K562 (cell line): Measurements from ENCODE around the gene NAA38. TPM values are rescaled to one million over a fixed set of nuclear protein-coding genes. Genes with fewer than 3 reads are reported as not detected.
A peak's percentile ranks its signal among the peaks of the same experiment; 100 is the strongest.

ENCODE experiments used
- ATF4 ChIP-seq: fragments of 450-650 bp; formaldehyde crosslinking; IDR thresholded peaks from 2 replicates; pipeline ENCODE4 v1.4.0; 2022; ENCODE audit warnings: mild to moderate bottlenecking, moderate library complexity
- ELF1 ChIP-seq: fragments of 200-800 bp; sonication (Bioruptor generic); IDR thresholded peaks from 2 replicates; pipeline ENCODE4 v1.6.1; 2016; ENCODE audit warnings: missing genetic modification characterization, missing compliant biosample characterization
- GTF3C2 ChIP-seq: IDR thresholded peaks from 3 replicates; pipeline ENCODE4 v1.6.1; 2011; ENCODE audit warnings: borderline replicate concordance, mild to moderate bottlenecking, moderate library complexity; ENCODE audit not compliant: insufficient read length; ENCODE audit errors: extremely low read depth
- HMG20B ChIP-seq: fragments of 250-450 bp; sonication (Bioruptor Pico); IDR thresholded peaks from 2 replicates; pipeline ENCODE4 v1.5.0; 2021; ENCODE audit warnings: mild to moderate bottlenecking
- MAFK ChIP-seq: IDR thresholded peaks from 2 replicates; pipeline ENCODE4 v1.6.1; 2011; ENCODE audit warnings: low read length, improper control_type of control experiment
- MTA2 ChIP-seq: fragments of 450-650 bp; IDR thresholded peaks from 2 replicates; pipeline ENCODE4 v1.6.1; 2016; ENCODE audit warnings: low read depth
- NR0B1 ChIP-seq: fragments of 450-650 bp; IDR thresholded peaks from one replicate; pipeline ENCODE4 v1.6.1; 2018; ENCODE audit warnings: mild to moderate bottlenecking, moderate library complexity; ENCODE audit not compliant: partially characterized antibody
- NR2F6 ChIP-seq: fragments of 450-650 bp; formaldehyde crosslinking; IDR thresholded peaks from 2 replicates; pipeline ENCODE4 v1.4.0; 2020; ENCODE audit warnings: mild to moderate bottlenecking
- POLR2A ChIP-seq: fragments of 450-650 bp; conservative IDR thresholded peaks from 2 replicates; pipeline ENCODE4 v1.6.1; 2016
- RNF219 ChIP-seq: fragments of 250-450 bp; sonication (Bioruptor Pico); IDR thresholded peaks from 2 replicates; pipeline ENCODE4 v1.5.0; 2022; ENCODE audit warnings: mild to moderate bottlenecking
- SMAD1 ChIP-seq: fragments of 150-350 bp; IDR thresholded peaks from 2 replicates; pipeline ENCODE4 v1.6.1; 2014; ENCODE audit warnings: low read length, low read depth; ENCODE audit not compliant: partially characterized antibody
- SRF ChIP-seq, 2 experiments: fragments of 250-450, 450-650 bp in 1 of 2; sonication (Bioruptor Pico) in 1 of 2; sonication (generic) in 1 of 2; formaldehyde crosslinking; IDR thresholded peaks; 2 replicates each; pipeline versions ENCODE4 v1.5.0 to v1.5.1; 2020 to 2022; ENCODE audit warnings: mild to moderate bottlenecking in 1 of 2, missing genetic modification reagents in 1 of 2
- TFAP4 ChIP-seq: sonication (generic); formaldehyde crosslinking; IDR thresholded peaks from 2 replicates; pipeline ENCODE4 v1.8.0; 2022; ENCODE audit warnings: missing genetic modification reagents, mild to moderate bottlenecking, moderate library complexity, borderline replicate concordance
- ZBTB43 ChIP-seq: sonication (generic); formaldehyde crosslinking; IDR thresholded peaks from 2 replicates; pipeline ENCODE4 v1.8.0; 2023; ENCODE audit warnings: mild to moderate bottlenecking, missing genetic modification reagents
- ZNF384 ChIP-seq: IDR thresholded peaks from 2 replicates; pipeline ENCODE4 v1.6.1; 2012; ENCODE audit warnings: low read depth, low read length, improper control_type of control experiment
- polyA plus RNA-seq, 8 experiments: library from polyadenylated mRNA; depleted of rRNA in 4 of 8; stranded (reverse) in 5 of 8; unstranded in 3 of 8; fragments of >200 nt; fragmentation: Nextera tagmentation in 2 of 8; fragmentation: Illumina TruSeq in 1 of 8; extraction: Ambion mirVana in 2 of 8; extraction: Trizol in 1 of 8; gene quantifications; 2 replicates each; pipeline versions ENCODE4 v1.2.1 to v1.2.3, GENCODE V29; 2011 to 2014; ENCODE audit warnings: inconsistent platforms in 1 of 8, missing spikeins in 1 of 8
- total RNA-seq, 7 experiments: library from RNA; depleted of rRNA in 6 of 7; stranded (reverse); fragments of >200 nt in 6 of 7; fragmentation: Illumina TruSeq in 2 of 7; extraction: Trizol in 2 of 7; gene quantifications; 2 replicates each; pipeline versions ENCODE4 v1.2.1 to v1.2.3, GENCODE V29; 2011 to 2021; ENCODE audit warnings: low replicate concordance in 1 of 7

NAA38 gene
- total and polyA plus RNA-seq, 9 of the 15 experiments (the other 6 are each of a cell fraction or from before 2014, with no cell fraction given): 16.4 to 99.8 (median 57.3) TPM

GRCh38 chr17:7838090-7839075 lies 19.0 kb downstream of the NAA38 start (continued):
- TF ChIP-seq RNF219 (CRISPR knock-in tag): no peak
- no peak for TF ChIP-seq ZBTB43
- no peak for TF ChIP-seq HMG20B (CRISPR knock-in tag)
- TF ChIP-seq ZNF384: no peak
- no peak for TF ChIP-seq NR0B1
- TF ChIP-seq MAFK: no peak
- TF ChIP-seq MTA2: no peak
- TF ChIP-seq SRF (CRISPR knock-in tag; IDR thresholded peaks at IDR 0.05): peak in 1 of 2 experiments; percentile 81; a peak in 1 of 4 replicates
- no peak for TF ChIP-seq SMAD1
- TF ChIP-seq TFAP4 (CRISPR knock-in tag): peak; percentile 90
- TF ChIP-seq ELF1 (tag): no peak
- no peak for TF ChIP-seq NR2F6 (CRISPR knock-in tag)
- peak; percentile 97 for TF ChIP-seq ATF4
- TF ChIP-seq GTF3C2: no peak
- TF ChIP-seq POLR2A: peak; percentile 63
